PFSK-1 (cell line): ENCODE measurements around the gene S100A3.

ENCODE experiments used
- FOXP2 ChIP-seq: optimal IDR thresholded peaks from 2 replicates; pipeline ENCODE3; 2011; ENCODE audit warnings: borderline replicate concordance, control low read depth, inconsistent platforms; ENCODE audit not compliant: insufficient read depth; ENCODE audit errors: extremely low read length, extremely low read depth
- POLR2AphosphoS5 ChIP-seq: IDR thresholded peaks from 2 replicates; pipeline ENCODE4 v1.6.1; 2012; ENCODE audit warnings: low read depth, mild to moderate bottlenecking, control low read depth, low read length, moderate library complexity
- SIN3A ChIP-seq: IDR thresholded peaks from 2 replicates; pipeline ENCODE4 v1.6.1; 2012; ENCODE audit warnings: mild to moderate bottlenecking, low read length, moderate library complexity, borderline replicate concordance; ENCODE audit not compliant: insufficient read depth
- TAF1 ChIP-seq: IDR thresholded peaks from 2 replicates; pipeline ENCODE4 v1.6.1; 2012; ENCODE audit warnings: low read length, control low read depth, borderline replicate concordance; ENCODE audit not compliant: insufficient read depth
- TF ChIP-seq, protein P1 (sequence below), 2 experiments: IDR thresholded peaks; 2 replicates each; pipeline versions ENCODE4 v1.6.1 to v1.8.0; 2011 to 2012; ENCODE audit warnings: low read depth in 2 of 2, low read length in 2 of 2, control low read depth in 1 of 2, inconsistent platforms in 1 of 2, mild to moderate bottlenecking in 1 of 2, moderate library complexity in 1 of 2; ENCODE audit not compliant: insufficient read depth in 1 of 2

The S100A3 gene

DNA sequence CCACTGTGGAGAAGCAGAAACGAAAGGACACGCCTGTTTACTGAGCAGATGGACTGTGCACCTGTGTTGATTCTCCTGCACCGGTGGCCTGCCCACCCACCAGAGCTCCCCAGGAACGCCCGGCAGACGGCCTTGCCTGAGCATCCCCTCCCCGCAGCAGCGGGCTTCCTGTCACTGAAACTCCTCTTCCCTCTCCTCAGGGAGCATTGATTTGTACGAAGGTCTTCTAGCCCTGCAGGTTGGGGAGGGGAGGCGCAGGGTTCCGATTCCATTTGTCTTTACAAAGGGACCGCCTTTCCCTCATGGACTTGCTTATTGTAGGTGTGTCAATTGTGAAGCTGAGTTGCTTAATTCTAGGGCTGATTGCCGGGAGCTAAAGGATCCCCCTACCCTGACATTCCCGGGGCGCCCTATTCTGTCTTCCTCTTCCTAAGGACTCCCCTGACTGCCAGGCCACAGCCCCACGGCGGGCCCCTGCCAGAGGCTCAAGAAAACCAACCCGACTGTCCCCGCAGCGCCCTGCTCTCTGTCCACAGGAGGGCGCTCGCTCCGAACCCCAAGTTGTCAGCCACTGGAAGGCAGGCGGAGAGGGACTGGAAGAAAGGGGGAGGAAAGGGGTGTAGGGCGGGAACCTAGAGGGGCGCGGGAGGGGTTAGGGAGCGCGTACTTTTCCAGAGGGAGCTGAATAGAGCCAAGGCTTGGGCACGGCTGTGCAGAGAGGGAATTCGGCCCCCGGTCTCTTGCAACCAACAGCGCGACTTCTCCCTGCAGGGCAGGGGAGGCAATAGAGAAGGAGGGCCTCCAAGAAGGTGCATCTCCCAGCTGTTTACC is 16.1 kb downstream of the S100A3 start:
- TF ChIP-seq, protein P1, sequence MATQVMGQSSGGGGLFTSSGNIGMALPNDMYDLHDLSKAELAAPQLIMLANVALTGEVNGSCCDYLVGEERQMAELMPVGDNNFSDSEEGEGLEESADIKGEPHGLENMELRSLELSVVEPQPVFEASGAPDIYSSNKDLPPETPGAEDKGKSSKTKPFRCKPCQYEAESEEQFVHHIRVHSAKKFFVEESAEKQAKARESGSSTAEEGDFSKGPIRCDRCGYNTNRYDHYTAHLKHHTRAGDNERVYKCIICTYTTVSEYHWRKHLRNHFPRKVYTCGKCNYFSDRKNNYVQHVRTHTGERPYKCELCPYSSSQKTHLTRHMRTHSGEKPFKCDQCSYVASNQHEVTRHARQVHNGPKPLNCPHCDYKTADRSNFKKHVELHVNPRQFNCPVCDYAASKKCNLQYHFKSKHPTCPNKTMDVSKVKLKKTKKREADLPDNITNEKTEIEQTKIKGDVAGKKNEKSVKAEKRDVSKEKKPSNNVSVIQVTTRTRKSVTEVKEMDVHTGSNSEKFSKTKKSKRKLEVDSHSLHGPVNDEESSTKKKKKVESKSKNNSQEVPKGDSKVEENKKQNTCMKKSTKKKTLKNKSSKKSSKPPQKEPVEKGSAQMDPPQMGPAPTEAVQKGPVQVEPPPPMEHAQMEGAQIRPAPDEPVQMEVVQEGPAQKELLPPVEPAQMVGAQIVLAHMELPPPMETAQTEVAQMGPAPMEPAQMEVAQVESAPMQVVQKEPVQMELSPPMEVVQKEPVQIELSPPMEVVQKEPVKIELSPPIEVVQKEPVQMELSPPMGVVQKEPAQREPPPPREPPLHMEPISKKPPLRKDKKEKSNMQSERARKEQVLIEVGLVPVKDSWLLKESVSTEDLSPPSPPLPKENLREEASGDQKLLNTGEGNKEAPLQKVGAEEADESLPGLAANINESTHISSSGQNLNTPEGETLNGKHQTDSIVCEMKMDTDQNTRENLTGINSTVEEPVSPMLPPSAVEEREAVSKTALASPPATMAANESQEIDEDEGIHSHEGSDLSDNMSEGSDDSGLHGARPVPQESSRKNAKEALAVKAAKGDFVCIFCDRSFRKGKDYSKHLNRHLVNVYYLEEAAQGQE (IDR thresholded peaks at IDR 0.05; ENCODE audit: insufficient read depth in 1 of 2, low read depth in 2 of 2, low read length in 2 of 2), result no peak
- no peak for TF ChIP-seq FOXP2
- no peak for TF ChIP-seq TAF1
- no peak for TF ChIP-seq SIN3A
- no peak for TF ChIP-seq POLR2AphosphoS5

DNA sequence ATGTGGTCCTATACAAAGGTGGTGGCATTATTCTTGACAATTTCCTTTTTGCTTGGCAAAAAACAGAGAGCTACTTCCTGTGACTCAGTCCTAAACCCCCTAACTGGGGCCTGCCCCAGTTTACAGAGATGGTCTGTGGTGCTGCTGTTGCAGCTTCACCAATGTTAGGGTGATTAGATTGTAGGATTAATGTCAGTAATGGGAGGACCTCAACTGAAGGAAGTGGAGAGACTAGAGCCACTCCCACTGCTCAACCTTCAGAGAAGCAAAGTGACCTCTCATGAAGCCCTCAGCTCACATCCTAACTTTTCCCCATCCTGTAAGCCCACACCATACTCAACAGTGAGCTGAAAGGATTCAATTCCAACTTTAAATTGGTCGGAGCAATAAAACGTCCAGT is 16.9 kb downstream of the S100A3 start:
- TF ChIP-seq POLR2AphosphoS5 (no peak), TAF1 (no peak), SIN3A (no peak), FOXP2 (no peak)
- TF ChIP-seq, protein P1 (IDR thresholded peaks at IDR 0.05; ENCODE audit: insufficient read depth in 1 of 2, low read depth in 2 of 2, low read length in 2 of 2), result no peak

DNA sequence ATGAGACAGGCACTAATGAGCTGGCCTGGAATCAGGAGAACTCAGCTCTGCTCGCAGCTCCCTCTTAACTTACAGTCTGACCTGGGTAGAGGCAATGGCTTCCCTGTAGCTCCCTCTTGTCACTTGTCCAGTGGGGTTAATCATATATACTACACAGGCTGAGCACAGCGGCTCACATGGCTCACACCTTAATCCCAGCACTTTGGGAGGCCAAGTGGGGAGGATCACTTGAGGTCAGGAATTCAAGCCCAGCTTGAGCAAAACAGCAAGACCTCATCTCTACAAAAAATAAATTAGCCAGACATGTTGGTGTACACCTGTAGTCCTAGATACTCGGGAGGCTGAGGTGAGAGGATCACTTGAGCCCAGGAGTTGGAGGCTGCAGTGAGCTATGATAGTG is 17.4 kb downstream of the S100A3 start:
- no peak for TF ChIP-seq POLR2AphosphoS5
- TF ChIP-seq FOXP2, result no peak
- no peak for TF ChIP-seq SIN3A
- no peak for TF ChIP-seq TAF1
- TF ChIP-seq, protein P1 (IDR thresholded peaks at IDR 0.05; ENCODE audit: insufficient read depth in 1 of 2, low read depth in 2 of 2, low read length in 2 of 2), result no peak

DNA sequence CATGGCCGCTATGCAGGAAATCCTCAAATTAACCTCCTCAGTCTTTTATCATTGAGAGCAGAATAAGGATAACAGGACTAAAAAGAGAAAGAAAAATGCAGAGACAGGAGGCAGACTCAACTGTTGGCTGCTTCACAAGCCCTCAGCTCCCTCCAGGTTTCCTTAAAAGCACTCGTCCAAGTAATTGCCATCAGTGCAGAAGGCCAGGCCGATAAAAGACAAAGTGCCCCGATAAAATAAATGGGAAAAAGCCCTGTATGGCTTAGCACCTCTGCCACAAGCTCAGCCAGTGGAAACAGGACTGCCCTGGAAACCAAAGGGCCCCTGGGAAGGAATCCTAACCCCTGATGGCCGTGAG is 21.4 kb downstream of the S100A3 start:
- TF ChIP-seq TAF1 (no peak), SIN3A (no peak)

DNA sequence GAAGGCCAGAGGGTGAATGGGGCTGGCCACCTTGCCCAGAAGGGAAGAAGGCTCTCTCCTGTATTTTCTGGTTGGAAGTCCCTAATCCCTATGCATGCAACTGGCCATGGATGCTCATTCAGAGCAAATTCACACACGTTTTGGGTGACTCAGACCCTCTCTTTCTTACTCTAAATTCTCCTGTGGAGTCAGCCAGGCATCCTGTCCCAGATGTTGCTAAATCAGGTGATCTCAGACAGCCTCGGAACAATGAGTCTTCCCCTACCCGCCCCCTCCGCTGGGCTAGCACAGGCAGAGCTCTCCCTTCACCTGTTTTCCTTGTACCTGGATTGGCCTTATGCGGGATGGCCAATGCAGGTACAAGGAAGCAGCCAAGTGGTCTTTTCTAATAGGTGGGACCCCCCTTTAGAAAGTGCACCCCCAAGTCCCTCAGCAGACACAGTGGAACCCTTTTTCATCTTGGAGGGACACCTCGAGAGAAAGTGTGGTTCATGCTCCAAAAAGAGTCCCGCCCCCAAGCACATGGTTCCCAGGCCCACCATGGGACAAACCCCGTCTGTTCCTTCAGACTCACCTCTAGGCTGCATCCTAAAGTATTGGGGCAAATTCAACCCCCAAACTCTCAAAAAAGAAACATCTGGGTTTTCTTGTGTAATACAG is 21.9 kb downstream of the S100A3 start:
- no peak for TF ChIP-seq POLR2AphosphoS5
- TF ChIP-seq TAF1, result no peak
- TF ChIP-seq SIN3A, result no peak
- TF ChIP-seq, protein P1 (IDR thresholded peaks at IDR 0.05; ENCODE audit: insufficient read depth in 1 of 2, low read depth in 2 of 2, low read length in 2 of 2), result no peak
- no peak for TF ChIP-seq FOXP2
